Colonic mucosa (tissue), 4 donors: ENCODE data around the gene TEX36. TPM values are rescaled to one million over a fixed set of nuclear protein-coding genes. Genes with fewer than 3 reads are reported as not detected.
"Not testable (repeated sequence)": the region's sequence is repeated elsewhere in the genome, so short reads cannot be mapped to it uniquely, and the experiment has no call there.

Experiments used
- DNase-seq: peaks from one replicate; pipeline ENCODE4 v3.0.0-alpha.2; 2020
- H3K27ac ChIP-seq: fragments of 200-600 bp; one replicate; pipeline ENCODE4 v1.8.0; 2021
- H3K27me3 ChIP-seq: fragments of 200-600 bp; one replicate; pipeline ENCODE4 v1.8.0; 2021
- H3K36me3 ChIP-seq: fragments of 200-600 bp; one replicate; pipeline ENCODE4 v1.8.0; 2021
- H3K4me1 ChIP-seq: fragments of 200-600 bp; one replicate; pipeline ENCODE4 v1.8.0; 2021; ENCODE audit warnings: mild to moderate bottlenecking
- H3K4me3 ChIP-seq: fragments of 200-600 bp; one replicate; pipeline ENCODE4 v1.8.0; 2021
- H3K9ac ChIP-seq, 2 donors: one replicate each; pipeline ENCODE4 v1.7.0; 2013; ENCODE audit warnings: control low read depth in 2 of 2, low read depth in 2 of 2, low read length in 2 of 2
- H3K9me3 ChIP-seq: fragments of 200-600 bp; one replicate; pipeline ENCODE4 v1.8.0; 2021
- CTCF ChIP-seq: fragments of 200-600 bp; IDR thresholded peaks from one replicate; pipeline ENCODE4 v1.8.0; 2022; ENCODE audit warnings: antibody characterized with exemption, mild to moderate bottlenecking
- intact Hi-C: fragments of 100-400 bp; cut with DNase I; formaldehyde crosslinking; loops from one replicate; pipeline ENCODE4 v1.14.1; 2022
- total RNA-seq, 2 donors: library from RNA; stranded (reverse); fragmentation: NEBNext Ultra II Directional in 1 of 2; extraction: Animal tissue kit (Norgen Biotek cat#: 25700) in 1 of 2; gene quantifications; one replicate each; pipeline ENCODE4 v1.2.1, GENCODE V29; 2021
- donor health status: healthy.
- donor health status: DM: no; HTN: no; CAD: no.
- donor health status: DM: no; HTN: no; CAD: no.

TEX36 gene
- total RNA-seq, 2 donors from 2014 or later, result not detected

- no peak for DNase-seq
- Histone ChIP-seq H3K4me3 (no peak overlapping the region), H3K4me1 (no peaks in the 10 kb centered on the region), H3K9me3 (no peaks in the 10 kb centered on the region), H3K27me3 (no peaks in the 10 kb centered on the region), H3K27ac (no peak overlapping the region), H3K9ac (no peak overlapping the region), H3K36me3 (no peaks in the 10 kb centered on the region)
- TF ChIP-seq CTCF, result no peak
- intact Hi-C loops, result no loop called here
Measured at GRCh38 chr10:125708971-125709503, 26.1 kb upstream of the TEX36 start.

GRCh38 chr10:125707541-125708468 lies 24.8 kb upstream of the TEX36 start:
- intact Hi-C loops, result no loop called here
- no peak for DNase-seq
- no peak for TF ChIP-seq CTCF

GRCh38 chr10:125700355-125700911 lies 17.5 kb upstream of the TEX36 start:
- Histone ChIP-seq H3K27me3 (no peaks in the 10 kb centered on the region), H3K36me3 (no peaks in the 10 kb centered on the region), H3K9me3 (no peaks in the 10 kb centered on the region), H3K9ac (no peak overlapping the region), H3K4me3 (no peak overlapping the region), H3K4me1 (no peaks in the 10 kb centered on the region), H3K27ac (no peak overlapping the region)
- no peak for TF ChIP-seq CTCF
- DNase-seq, result no peak
- intact Hi-C loops, result no loop called here

More at GRCh38 chr10:125707541-125708468, 24.8 kb upstream of the TEX36 start:
- no peaks in the 10 kb centered on the region for H3K36me3 ChIP-seq
- no peak overlapping the region for H3K27ac ChIP-seq
- no peak overlapping the region for H3K9ac ChIP-seq
- H3K4me1 ChIP-seq, result no peaks in the 10 kb centered on the region
- no peaks in the 10 kb centered on the region for H3K27me3 ChIP-seq
- H3K9me3 ChIP-seq, result no peaks in the 10 kb centered on the region
- no peak overlapping the region for H3K4me3 ChIP-seq

- Histone ChIP-seq H3K4me1 (no peaks in the 10 kb centered on the region), H3K27ac (no peak overlapping the region), H3K36me3 (no peaks in the 10 kb centered on the region), H3K9ac (no peak overlapping the region), H3K27me3 (no peaks in the 10 kb centered on the region), H3K9me3 (no peaks in the 10 kb centered on the region), H3K4me3 (no peak overlapping the region)
- intact Hi-C loops, result no loop called here
- DNase-seq, result no peak
- no peak for TF ChIP-seq CTCF
Measured at GRCh38 chr10:125699562-125700143, 16.7 kb upstream of the TEX36 start.

- no peak overlapping the region for H3K27ac ChIP-seq
- H3K4me3 ChIP-seq, result no peak overlapping the region
- no peaks in the 10 kb centered on the region for H3K36me3 ChIP-seq
- H3K9me3 ChIP-seq, result no peaks in the 10 kb centered on the region
- TF ChIP-seq CTCF, result no peak
- H3K4me1 ChIP-seq, result no peaks in the 10 kb centered on the region
- DNase-seq, result no peak
- no peaks in the 10 kb centered on the region for H3K27me3 ChIP-seq
- H3K9ac ChIP-seq, result no peak overlapping the region
- intact Hi-C loops, result no loop called here
Measured at GRCh38 chr10:125698481-125698998, 15.6 kb upstream of the TEX36 start.

GRCh38 chr10:125696884-125697283 lies 13.9 kb upstream of the TEX36 start:
- H3K9ac ChIP-seq, H3K4me1 ChIP-seq, intact Hi-C loops, H3K4me3 ChIP-seq, H3K9me3 ChIP-seq, H3K27ac ChIP-seq, H3K27me3 ChIP-seq, DNase-seq, H3K36me3 ChIP-seq: not testable (repeated sequence)
